GM12892 (cell line): Measurements from ENCODE around the gene ABLIM2.

Experiments used
- POLR2A ChIP-seq: IDR thresholded peaks from 2 replicates; pipeline ENCODE4 v1.6.1; 2011; ENCODE audit warnings: low read depth, low read length, control low read depth
- POLR2AphosphoS5 ChIP-seq: IDR thresholded peaks from 2 replicates; pipeline ENCODE4 v1.6.1; 2011; ENCODE audit warnings: low read depth, low read length, control low read depth
- TAF1 ChIP-seq: IDR thresholded peaks from 2 replicates; pipeline ENCODE4 v1.6.1; 2011; ENCODE audit warnings: low read depth, mild to moderate bottlenecking, control low read depth, low read length, borderline replicate concordance

DNA sequence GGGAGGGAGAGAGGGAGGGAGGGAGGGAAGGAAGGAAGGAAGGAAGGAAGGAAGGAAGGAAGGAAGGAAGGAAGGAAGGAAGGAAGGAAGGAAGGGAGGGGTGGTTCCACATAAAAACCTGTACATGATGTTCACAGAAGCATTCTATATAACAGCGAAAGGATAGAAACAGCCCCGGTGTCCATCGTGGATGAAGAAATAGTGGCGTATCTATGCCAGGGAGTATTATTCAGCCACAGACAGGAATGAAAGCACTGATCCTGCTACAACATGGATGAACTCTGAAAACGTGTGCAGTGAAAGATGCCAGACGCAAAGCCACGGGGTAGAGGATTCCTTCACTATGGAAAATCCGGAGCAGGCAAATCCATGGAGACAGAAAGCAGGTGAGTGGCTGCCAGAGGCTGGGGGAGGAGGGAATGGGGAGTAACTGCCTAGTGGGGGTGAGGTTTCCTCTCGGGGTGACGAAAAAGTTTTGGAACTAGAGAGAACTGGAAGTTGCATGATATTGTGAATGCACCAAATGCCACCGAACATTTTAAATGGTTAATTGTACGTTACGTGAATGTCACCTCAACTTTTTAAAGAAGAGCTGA lies 92.2 kb downstream of the ABLIM2 start:
- no peak for TF ChIP-seq POLR2A
- TF ChIP-seq POLR2AphosphoS5, result no peak
- TF ChIP-seq TAF1, result no peak
